Smooth muscle cell (in vitro differentiated cells): ENCODE results near the gene MACC1. TPM values are rescaled to one million over a fixed set of nuclear protein-coding genes. Genes with fewer than 3 reads are reported as not detected.

ENCODE experiments used
- DNase-seq: peaks from one replicate; lab custom pipeline; 2025; ENCODE audit not compliant: unreplicated experiment; lab: John Stamatoyannopoulos, UW
- H2AFZ ChIP-seq: fragments of 200-600 bp; sonication (generic); 2 replicates; pipeline ENCODE4 v1.6.0; 2016; ENCODE audit warnings: antibody characterized with exemption, low read depth, mild to moderate bottlenecking
- H3F3A ChIP-seq: fragments of 200-600 bp; sonication (generic); 2 replicates; pipeline ENCODE4 v1.6.0; 2017; ENCODE audit warnings: antibody characterized with exemption, low read depth
- H3K27ac ChIP-seq: fragments of 200-600 bp; sonication (generic); 2 replicates; pipeline ENCODE4 v1.5.1; 2016; ENCODE audit warnings: low read depth, mild to moderate bottlenecking
- H3K27me3 ChIP-seq: fragments of 200-600 bp; sonication (generic); 2 replicates; pipeline ENCODE4 v1.6.1; 2016; ENCODE audit warnings: low read depth, mild to moderate bottlenecking
- H3K36me3 ChIP-seq: fragments of 200-600 bp; sonication (generic); 2 replicates; pipeline ENCODE4 v1.5.1; 2016; ENCODE audit warnings: low read depth
- H3K4me1 ChIP-seq: fragments of 200-600 bp; sonication (generic); 2 replicates; pipeline ENCODE4 v1.5.1; 2016; ENCODE audit warnings: low read depth
- H3K4me2 ChIP-seq: fragments of 200-600 bp; sonication (generic); 2 replicates; pipeline ENCODE4 v1.6.0; 2016; ENCODE audit warnings: mild to moderate bottlenecking
- H3K4me3 ChIP-seq: fragments of 200-600 bp; sonication (generic); 2 replicates; pipeline ENCODE4 v1.5.1; 2016; ENCODE audit warnings: mild to moderate bottlenecking
- H3K79me2 ChIP-seq: fragments of 200-600 bp; sonication (generic); 2 replicates; pipeline ENCODE4 v1.6.0; 2016; ENCODE audit warnings: low read depth, mild to moderate bottlenecking
- H3K9ac ChIP-seq: fragments of 200-600 bp; sonication (generic); 2 replicates; pipeline ENCODE4 v1.6.0; 2016; ENCODE audit warnings: low read depth
- H3K9me3 ChIP-seq: fragments of 200-600 bp; sonication (generic); replicated peaks from 2 replicates; pipeline ENCODE4 v1.5.1; 2016; ENCODE audit warnings: low read depth
- H4K20me1 ChIP-seq: fragments of 200-600 bp; sonication (generic); 2 replicates; pipeline ENCODE4 v1.6.0; 2016; ENCODE audit warnings: low read depth
- WGBS: methylation state at CpG from one replicate; pipeline ENCODE4 v1.1.7; 2016; ENCODE audit warnings: low lambda C conversion rate; 5-methylcytosine and 5-hydroxymethylcytosine counted together
- polyA plus RNA-seq: library from polyadenylated mRNA; unstranded; fragments of >200 nt; fragmentation: Nextera tagmentation; extraction: Ambion mirVana; gene quantifications from 2 replicates; pipeline ENCODE4 v1.2.1, GENCODE V29; 2016
- total RNA-seq: library from RNA; depleted of rRNA; stranded (reverse); fragments of >200 nt; gene quantifications from 2 replicates; pipeline ENCODE4 v1.2.3, GENCODE V29; 2014
- TF ChIP-seq, protein P1 (sequence below): fragments of 200-600 bp; sonication (generic); IDR thresholded peaks from 2 replicates; pipeline ENCODE4 v1.5.1; 2017; ENCODE audit warnings: borderline replicate concordance, mild to moderate bottlenecking, antibody characterized with exemption; ENCODE audit not compliant: insufficient read depth, poor library complexity, severe bottlenecking

Gene MACC1
- total and polyA plus RNA-seq, 2 experiments from 2014 or later = 1.3 TPM; not detected in 1

DNA sequence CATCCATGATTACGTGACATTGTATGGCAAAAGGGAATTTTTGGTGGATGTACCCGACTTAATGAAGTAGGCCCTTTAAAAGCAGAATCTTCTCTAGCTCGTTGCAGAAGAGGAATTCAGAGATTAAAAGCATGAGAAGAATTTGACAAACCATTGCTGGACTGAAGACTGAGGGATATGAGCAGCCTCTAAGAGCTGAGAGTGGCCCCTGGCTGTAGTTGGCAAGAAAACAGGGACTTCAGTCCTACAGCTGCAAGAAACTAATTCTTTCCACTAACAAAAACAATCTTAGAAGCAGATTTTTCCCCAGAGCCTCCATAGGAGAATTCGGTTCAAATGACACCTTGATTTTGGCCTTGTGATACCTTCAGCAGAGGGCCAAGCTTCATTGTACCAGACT, 34.1 kb downstream of the MACC1 start:
- Histone ChIP-seq H3K4me3 (no peak overlapping the region), H3K27me3 (no peaks in the 10 kb centered on the region), H3K9ac (no peak overlapping the region), H3F3A (no peaks in the 10 kb centered on the region), H3K9me3 (no peaks in the 10 kb centered on the region), H3K4me1 (no peaks in the 10 kb centered on the region), H3K79me2 (no peaks in the 10 kb centered on the region), H4K20me1 (no peaks in the 10 kb centered on the region), H3K4me2 (no peak overlapping the region), H2AFZ (no peak overlapping the region), H3K27ac (no peak overlapping the region), H3K36me3 (no peaks in the 10 kb centered on the region)
- TF ChIP-seq, protein P1, sequence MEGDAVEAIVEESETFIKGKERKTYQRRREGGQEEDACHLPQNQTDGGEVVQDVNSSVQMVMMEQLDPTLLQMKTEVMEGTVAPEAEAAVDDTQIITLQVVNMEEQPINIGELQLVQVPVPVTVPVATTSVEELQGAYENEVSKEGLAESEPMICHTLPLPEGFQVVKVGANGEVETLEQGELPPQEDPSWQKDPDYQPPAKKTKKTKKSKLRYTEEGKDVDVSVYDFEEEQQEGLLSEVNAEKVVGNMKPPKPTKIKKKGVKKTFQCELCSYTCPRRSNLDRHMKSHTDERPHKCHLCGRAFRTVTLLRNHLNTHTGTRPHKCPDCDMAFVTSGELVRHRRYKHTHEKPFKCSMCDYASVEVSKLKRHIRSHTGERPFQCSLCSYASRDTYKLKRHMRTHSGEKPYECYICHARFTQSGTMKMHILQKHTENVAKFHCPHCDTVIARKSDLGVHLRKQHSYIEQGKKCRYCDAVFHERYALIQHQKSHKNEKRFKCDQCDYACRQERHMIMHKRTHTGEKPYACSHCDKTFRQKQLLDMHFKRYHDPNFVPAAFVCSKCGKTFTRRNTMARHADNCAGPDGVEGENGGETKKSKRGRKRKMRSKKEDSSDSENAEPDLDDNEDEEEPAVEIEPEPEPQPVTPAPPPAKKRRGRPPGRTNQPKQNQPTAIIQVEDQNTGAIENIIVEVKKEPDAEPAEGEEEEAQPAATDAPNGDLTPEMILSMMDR = no peak
- no peak for DNase-seq
- WGBS = 75% methylated on average over 4 of the region's 4 CpGs

DNA sequence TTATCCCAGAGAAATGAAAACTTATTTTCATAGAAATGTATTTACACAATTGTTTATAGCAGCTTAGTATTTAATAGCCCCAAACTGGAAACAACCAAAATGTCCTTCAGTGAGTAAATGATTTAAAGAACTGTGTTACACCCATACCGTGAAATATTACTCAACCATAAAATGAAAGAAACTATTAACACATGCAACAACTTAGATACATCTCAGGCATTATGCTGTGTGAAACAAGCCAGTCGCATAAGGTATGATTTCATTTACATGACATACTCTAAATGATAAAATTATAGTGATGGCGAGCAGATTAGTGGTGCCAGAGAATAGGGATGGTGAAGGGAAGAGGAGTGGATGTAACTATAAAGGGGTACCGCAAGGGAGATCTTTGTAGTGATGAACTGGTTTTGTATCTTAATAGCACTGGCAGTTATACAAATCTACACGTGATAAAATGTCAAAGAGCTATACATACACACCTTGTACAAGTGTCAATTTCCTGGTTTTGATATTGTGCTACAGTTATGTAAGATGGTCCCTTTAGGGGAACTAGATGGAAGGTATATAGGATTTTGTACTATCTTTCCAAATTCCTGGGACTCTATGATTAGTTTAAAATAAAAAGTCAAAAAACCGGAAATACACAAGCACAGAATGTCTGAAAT, 40.5 kb downstream of the MACC1 start:
- WGBS = 65% methylated on average over 6 of the region's 6 CpGs
- Histone ChIP-seq H2AFZ (no peak overlapping the region), H3K9ac (no peak overlapping the region), H3K4me1 (no peaks in the 10 kb centered on the region), H4K20me1 (no peaks in the 10 kb centered on the region), H3F3A (no peaks in the 10 kb centered on the region), H3K79me2 (no peaks in the 10 kb centered on the region), H3K27ac (no peak overlapping the region), H3K27me3 (no peaks in the 10 kb centered on the region), H3K4me2 (no peak overlapping the region), H3K9me3 (no peaks in the 10 kb centered on the region), H3K4me3 (no peak overlapping the region), H3K36me3 (no peaks in the 10 kb centered on the region)
- no peak for DNase-seq
- TF ChIP-seq, protein P1 = no peak

DNA sequence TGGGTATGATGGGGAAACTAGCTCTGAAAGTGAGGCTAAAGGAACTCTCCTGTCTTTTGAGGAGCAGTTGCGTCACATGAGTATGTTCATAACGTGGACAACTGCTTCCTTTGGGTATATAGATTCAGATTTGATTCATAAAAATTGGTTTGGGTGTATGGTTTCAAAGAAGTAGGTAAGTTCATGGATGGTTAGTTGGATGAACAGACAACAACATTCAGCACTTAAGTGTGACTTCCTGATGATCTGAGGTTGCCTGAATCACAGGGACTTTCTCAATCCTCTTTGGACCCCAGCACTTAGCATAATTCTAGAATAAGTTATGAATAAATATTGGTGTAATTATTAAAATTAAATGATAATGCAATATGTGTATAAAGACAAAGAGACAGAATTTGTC, 43.4 kb downstream of the MACC1 start:
- WGBS = 94% methylated on average over 2 of the region's 2 CpGs

More for the DNA sequence above, 43.4 kb downstream of the MACC1 start:
- H3K27ac ChIP-seq = no peak overlapping the region
- no peak overlapping the region for H2AFZ ChIP-seq
- TF ChIP-seq, protein P1 = no peak
- no peak overlapping the region for H3K4me2 ChIP-seq
- H3K27me3 ChIP-seq = no peaks in the 10 kb centered on the region
- H3K9ac ChIP-seq = no peak overlapping the region
- H3F3A ChIP-seq = no peaks in the 10 kb centered on the region
- DNase-seq = no peak
- no peak overlapping the region for H3K4me3 ChIP-seq
- H3K36me3 ChIP-seq = no peaks in the 10 kb centered on the region
- no peaks in the 10 kb centered on the region for H3K4me1 ChIP-seq
- no peaks in the 10 kb centered on the region for H4K20me1 ChIP-seq
- H3K79me2 ChIP-seq = no peaks in the 10 kb centered on the region
- H3K9me3 ChIP-seq = no peaks in the 10 kb centered on the region
